GM12875 (cell line): Measurements from ENCODE around the gene SMAGP.
"Not testable (repeated sequence)": the region's sequence is repeated elsewhere in the genome, so short reads cannot be mapped to it uniquely, and the experiment has no call there.

Source experiments
- H3K4me3 ChIP-seq: one replicate; pipeline ENCODE4 v1.5.1; 2011; ENCODE audit warnings: low read depth, low read length, control low read depth
- TF ChIP-seq, protein P1 (sequence below): IDR thresholded peaks from 2 replicates; pipeline ENCODE4 v1.5.1; 2011; ENCODE audit warnings: low read depth, mild to moderate bottlenecking, control low read depth, inconsistent platforms, low read length, moderate library complexity, borderline replicate concordance; ENCODE audit not compliant: insufficient read depth

Gene SMAGP

DNA sequence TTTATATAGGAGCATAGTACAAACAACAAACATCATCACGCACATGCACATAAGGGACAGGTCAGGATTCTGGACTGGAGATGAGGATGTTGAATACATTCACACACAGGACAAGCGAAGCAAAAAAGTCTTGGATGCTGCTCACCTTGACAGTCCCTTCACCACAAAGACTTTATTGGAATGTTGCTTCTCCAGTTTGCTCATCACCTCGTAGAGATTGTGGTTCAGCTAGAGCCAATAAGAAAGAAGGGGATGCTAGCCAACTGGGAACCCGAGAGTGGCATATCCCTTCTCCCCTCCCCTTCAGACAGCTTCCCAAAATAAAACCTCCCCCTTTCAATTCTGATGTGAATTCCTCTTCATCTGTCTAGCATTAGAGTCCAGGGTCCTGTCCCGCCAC is 25.4 kb upstream of the SMAGP start:
- TF ChIP-seq, protein P1, sequence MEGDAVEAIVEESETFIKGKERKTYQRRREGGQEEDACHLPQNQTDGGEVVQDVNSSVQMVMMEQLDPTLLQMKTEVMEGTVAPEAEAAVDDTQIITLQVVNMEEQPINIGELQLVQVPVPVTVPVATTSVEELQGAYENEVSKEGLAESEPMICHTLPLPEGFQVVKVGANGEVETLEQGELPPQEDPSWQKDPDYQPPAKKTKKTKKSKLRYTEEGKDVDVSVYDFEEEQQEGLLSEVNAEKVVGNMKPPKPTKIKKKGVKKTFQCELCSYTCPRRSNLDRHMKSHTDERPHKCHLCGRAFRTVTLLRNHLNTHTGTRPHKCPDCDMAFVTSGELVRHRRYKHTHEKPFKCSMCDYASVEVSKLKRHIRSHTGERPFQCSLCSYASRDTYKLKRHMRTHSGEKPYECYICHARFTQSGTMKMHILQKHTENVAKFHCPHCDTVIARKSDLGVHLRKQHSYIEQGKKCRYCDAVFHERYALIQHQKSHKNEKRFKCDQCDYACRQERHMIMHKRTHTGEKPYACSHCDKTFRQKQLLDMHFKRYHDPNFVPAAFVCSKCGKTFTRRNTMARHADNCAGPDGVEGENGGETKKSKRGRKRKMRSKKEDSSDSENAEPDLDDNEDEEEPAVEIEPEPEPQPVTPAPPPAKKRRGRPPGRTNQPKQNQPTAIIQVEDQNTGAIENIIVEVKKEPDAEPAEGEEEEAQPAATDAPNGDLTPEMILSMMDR = no peak
- no peak overlapping the region for H3K4me3 ChIP-seq

GRCh38 chr12:51294097-51294496 is 23.9 kb upstream of the SMAGP start:
- H3K4me3 ChIP-seq = not testable (repeated sequence)

GRCh38 chr12:51293696-51294095 is 23.5 kb upstream of the SMAGP start:
- TF ChIP-seq, protein P1 = no peak
- H3K4me3 ChIP-seq = no peak overlapping the region

DNA sequence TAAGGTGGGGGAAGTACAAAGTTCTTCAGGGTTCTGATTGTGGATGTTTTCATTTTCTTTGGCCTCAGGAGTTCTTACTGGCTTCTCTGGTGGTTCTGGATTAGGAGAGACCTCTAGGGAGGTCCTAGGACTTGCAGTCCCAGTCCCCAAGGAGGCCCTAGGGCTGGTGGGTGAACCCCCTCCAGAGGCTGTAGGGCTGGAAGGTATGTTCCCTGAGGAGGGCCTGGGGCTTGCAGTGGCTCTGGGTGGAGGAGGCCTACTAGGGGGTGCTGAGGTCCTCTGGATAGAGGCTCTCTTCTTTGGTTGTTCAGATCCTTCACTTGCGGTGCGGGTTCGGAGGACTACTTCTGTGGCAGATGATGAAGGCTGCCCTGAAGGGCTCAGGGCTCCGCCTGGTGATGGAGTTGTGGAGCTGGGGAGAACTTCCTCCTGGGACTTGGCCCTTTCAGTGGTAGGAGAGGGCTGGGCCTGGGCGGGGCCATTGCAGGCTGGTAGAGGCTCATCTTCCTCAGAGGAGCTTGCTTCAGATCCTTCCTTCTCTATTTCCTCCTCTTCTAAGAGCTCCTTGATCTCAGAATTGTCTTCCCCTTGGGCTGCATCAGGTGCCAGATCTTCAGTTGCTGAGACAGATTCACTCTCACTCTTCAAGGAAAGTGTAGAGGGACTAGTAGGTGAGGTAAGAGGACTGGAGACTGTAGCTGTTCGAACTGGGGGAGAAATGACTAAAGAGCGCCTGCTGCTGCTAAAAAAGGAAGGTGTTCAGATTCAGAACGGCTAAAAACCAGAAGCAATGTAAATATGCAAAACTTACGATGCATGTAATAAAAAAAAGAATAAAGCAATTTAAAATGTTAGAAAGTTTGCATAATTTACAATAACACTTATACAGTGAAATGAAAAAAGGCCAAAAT is 21.6 kb upstream of the SMAGP start:
- H3K4me3 ChIP-seq = not testable (repeated sequence)

GRCh38 chr12:51285843-51286242 is 15.6 kb upstream of the SMAGP start:
- no peak overlapping the region for H3K4me3 ChIP-seq
- TF ChIP-seq, protein P1 = no peak

More for the DNA sequence above, 21.6 kb upstream of the SMAGP start:
- TF ChIP-seq, protein P1 = peak; percentile 26; the same call in 1 of the 2 replicates

DNA sequence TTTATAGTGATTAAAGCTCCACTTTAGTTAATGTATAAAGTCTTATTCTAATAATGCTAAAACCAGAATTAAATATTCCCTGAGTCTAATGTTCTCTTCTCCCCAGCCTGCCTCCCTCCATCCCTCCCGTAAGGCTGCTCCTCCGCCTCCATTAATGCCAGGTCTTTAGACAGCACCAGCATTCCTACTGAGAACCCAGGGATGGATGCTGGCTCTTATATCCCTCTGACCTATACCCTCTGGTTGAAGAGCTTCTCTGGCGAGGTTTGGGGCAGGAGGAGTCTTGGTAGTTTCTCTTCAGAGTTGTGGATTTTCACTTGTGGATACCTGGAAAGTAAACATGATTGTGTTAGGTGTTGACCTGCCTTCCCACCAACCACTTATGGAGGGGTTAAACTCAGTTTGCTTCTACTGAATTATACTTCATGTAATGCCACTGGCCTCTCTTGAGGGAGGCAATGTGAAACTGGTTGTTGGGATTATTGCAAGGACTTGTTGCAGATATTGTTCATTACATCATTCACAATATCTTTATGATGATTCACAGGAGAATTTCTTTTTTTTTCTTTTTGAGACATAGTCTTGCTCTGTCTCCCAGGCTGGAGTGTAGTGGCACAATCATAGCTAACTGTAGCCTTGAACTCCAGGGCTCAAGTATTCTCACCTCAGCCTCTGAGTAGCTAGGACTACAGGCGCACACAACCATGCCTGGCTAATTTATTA is 11.1 kb upstream of the SMAGP start:
- TF ChIP-seq, protein P1 = no peak
- no peak overlapping the region for H3K4me3 ChIP-seq

GRCh38 chr12:51275088-51275487 is 4.9 kb upstream of the SMAGP start:
- no peak overlapping the region for H3K4me3 ChIP-seq
- TF ChIP-seq, protein P1 = no peak

GRCh38 chr12:51272810-51273209 is 2.6 kb upstream of the SMAGP start:
- not testable (repeated sequence) for H3K4me3 ChIP-seq
